ENCODE data around the gene CNTN2.

Gene CNTN2, protein sequence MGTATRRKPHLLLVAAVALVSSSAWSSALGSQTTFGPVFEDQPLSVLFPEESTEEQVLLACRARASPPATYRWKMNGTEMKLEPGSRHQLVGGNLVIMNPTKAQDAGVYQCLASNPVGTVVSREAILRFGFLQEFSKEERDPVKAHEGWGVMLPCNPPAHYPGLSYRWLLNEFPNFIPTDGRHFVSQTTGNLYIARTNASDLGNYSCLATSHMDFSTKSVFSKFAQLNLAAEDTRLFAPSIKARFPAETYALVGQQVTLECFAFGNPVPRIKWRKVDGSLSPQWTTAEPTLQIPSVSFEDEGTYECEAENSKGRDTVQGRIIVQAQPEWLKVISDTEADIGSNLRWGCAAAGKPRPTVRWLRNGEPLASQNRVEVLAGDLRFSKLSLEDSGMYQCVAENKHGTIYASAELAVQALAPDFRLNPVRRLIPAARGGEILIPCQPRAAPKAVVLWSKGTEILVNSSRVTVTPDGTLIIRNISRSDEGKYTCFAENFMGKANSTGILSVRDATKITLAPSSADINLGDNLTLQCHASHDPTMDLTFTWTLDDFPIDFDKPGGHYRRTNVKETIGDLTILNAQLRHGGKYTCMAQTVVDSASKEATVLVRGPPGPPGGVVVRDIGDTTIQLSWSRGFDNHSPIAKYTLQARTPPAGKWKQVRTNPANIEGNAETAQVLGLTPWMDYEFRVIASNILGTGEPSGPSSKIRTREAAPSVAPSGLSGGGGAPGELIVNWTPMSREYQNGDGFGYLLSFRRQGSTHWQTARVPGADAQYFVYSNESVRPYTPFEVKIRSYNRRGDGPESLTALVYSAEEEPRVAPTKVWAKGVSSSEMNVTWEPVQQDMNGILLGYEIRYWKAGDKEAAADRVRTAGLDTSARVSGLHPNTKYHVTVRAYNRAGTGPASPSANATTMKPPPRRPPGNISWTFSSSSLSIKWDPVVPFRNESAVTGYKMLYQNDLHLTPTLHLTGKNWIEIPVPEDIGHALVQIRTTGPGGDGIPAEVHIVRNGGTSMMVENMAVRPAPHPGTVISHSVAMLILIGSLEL

DNA sequence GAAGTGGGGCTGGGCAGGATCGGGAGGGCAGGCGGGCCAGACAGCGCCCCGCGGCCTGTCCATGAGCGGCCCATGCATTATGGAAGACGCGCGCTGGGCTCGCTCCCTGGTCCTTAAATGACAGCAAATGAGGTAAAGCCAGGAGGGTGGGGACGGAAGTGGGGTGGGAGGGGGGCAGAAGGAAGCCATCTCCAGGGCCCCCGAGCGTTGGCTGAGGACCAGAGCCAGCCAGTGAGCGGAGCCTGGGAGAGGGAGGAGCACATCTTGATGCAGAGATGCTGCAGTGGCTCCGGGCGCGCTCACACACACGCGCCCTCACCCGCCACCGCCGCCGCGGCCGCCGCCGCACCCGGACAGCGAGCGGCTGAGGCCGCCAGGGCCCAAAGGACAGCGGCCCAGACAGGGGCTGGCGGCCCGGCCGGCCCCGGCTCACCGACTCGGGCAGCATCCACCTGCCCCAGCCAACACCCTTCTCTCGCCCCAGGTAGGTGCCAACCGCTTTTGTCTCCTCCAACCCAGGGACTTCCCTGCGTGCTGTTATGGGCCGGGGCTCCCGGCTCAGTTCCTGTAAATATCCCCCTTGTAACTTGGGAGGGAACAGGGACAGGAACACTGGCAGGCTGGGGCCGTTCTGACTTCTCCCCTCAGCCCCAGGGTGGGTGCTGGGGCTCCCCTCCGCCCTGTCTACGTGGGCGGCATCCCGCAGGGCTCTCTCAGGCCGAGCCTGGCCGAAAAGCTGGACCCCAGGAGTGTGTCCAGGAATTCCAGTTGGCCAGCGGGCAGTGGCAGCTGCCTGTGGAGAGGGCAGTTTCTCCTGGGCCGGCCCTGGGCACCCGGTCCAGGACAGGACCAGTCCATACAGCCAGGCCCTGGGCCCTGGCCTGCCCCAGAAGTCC lies at the start of gene CNTN2:
Gene CNTN2 (plus strand): TSS at position 302 of the 896 bp plus-strand sequence. CDS start 9,974 bp downstream, outside the sequence.
- no peak for DNase-seq

DNA sequence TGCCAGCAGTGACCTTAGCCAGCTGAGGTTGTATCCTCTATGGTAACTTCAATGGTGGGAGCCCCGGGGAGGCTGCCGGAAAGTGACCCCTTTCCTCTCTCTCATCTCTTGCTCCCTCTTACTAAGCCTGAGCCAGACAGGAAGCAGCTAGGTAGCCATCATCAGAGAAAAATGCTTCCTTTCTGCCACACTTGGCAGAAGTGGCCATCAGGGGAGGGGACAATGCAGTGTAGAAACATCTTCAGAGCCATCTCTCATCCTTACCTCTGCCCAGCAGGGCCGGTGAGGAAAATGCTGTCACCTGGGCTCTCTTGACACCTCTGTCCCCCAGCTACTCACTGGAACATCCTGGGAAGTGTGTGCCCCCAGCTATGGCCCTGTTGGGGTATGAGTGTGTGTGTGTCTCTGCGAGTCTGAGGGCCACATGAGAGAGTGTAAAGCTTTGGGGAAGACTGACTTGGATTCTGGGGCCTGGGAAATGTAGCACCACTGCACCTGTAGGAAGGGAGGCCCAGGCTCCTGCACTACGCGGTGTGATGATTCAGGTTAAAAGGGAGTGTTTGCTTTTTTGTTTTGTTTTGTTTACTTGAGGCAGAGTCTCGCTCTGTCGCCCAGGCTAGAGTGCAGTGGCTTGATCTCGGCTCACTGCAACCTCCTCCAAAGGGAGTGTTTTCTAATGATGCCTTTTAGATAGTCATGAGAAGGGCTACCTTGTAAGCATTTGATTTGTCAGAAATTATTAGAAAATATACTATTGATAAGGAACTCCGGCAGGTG lies 48.7 kb upstream of the CNTN2 start:
- DNase-seq: peak; percentile 8

DNA sequence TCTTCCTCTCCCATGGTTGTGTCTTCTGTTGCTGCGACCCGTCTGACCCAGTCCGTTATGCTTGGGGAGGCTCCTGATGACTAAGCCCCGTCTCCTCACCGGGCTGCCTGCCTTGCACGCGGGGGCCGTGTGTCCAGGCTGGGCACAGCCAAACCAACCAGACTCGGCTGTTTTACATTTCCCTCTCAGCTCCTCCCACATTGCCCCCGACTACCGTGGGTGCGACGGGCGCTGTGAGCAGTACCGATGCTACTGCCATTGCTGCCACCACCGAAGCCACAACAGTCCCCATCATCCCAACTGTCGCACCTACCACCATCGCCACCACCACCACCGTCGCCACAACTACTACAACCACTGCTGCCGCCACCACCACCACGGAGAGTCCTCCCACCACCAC lies 46.0 kb upstream of the CNTN2 start:
- DNase-seq: no peak

DNA sequence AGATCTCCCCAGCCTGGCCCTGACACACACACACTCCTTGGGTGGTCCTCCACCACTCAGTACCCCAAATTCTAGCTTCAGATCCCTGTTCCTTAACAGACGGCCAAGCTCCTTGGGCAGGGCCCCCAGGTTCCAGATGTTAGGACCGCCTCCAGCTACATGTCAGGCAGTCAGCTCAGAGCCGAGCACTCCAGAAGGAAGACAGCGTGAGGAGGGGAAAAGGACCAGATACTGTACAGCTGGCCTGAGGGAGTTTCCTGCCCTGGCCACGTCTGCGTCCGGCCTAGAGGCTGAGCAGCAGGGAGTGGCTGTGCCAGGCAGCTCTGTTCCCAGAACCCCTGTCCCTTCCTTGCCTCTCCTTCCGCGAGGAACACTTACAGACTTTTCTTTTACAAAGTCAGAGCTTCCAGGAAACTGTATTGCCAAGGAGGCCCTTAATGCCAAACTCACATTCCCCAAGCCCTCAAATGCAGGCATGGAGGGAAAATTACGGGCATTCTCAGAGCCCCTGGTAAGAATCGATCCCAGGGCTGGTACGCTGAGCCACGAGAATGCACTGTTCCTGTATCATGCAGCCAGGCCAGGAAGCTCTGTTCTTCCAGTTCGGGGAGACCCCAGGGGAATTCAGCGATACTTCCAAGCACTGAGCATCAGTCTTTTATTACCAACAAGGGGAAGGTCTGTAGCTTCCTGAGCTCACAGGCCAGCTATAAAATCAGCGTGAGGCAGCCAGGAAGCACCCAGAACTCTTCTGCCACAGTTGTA lies 45.2 kb upstream of the CNTN2 start:
- no peak for DNase-seq

DNA sequence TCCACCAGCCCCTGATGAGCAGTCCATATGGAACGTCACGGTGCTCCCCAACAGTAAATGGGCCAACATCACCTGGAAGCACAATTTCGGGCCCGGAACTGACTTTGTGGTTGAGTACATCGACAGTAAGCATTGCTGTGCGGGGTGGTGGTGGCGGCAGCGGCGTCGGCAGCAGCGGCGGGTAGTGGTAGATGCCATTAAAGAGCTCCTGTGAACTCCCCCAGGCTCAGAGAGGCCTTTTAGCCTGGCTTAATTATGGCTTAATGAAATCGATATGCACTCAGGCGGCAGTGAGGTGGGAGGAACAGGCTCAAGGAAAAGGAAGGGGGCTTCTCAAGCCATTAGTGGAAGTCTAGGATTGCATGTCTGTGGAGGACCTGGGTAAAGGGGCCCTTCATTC lies 41.9 kb upstream of the CNTN2 start:
- no peak for DNase-seq

DNA sequence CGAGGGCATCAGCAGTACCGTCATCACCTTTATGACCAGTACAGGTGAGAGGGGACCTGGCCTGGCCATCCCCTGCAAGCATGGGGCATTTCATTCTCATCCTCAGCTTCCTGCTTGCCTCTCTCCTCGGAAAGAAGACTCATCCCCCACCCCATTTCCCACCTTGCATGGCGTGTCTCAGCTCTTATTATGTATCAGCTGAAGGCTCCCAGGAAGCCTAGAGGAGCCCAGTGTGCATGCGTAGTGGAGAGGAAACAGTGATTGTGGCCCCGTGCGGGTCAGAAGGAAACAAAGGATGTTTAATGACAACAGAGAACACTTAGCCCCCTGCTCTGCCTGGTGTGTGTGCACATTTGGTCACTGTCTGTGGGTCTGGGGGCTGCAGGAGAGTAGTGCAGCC lies 40.3 kb upstream of the CNTN2 start:
- no peak for DNase-seq

DNA sequence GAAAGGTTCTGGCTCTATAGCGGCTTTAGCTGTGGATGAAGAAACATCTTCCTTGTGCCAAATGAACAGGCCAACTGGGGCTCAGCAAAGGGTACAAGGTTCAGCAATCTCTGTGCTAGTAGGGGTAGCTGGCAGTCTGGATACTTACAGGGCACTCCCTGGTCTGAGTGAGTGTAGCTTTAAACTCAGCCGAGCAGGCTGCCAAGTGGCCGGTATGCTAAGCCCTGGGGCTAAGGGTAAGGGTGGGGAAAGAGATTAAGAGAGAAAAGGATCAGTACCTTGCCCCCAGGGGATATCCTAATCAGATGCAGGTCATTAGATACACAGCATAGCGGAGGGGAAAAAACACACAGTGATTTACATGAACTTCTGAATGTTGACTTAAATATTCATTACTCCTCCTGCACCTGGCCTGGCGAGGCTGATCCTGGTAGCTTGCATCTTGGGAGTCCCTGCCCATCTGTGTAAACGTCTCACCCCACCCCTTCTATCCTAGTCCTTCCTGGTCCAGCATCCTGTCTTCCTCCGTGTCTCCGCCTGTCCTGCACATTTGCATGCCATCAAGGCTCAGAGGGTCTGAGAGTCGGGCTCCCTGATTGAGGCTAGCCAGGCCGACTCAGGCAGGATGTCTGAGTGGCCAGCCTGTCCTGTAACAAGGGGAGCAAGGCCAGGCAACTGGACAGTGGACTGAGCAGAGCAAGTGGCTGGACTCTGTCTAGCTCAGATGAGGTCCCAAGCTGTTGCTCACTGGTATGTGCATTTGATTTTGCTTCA lies 39.5 kb upstream of the CNTN2 start:
- DNase-seq: no peak

DNA sequence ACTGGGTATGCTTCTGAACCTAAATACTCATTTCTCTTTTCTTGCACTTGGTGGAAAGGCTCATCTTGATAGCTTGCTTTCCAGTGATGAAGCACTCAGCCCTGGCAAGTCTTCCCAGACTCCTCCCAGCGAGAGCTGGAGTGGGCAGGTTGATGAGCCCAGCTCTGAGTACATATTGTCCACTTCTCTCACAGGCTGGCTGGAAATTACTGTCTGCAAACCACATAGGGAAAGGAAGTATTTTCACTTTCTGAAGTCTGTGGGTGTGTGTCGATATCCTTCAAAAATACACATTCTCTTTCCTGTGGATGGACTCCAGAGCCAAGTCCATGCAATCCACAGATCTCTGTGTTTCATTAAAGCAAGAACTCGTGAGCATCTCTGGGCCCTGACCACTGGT lies 38.7 kb upstream of the CNTN2 start:
- no peak for DNase-seq

DNA sequence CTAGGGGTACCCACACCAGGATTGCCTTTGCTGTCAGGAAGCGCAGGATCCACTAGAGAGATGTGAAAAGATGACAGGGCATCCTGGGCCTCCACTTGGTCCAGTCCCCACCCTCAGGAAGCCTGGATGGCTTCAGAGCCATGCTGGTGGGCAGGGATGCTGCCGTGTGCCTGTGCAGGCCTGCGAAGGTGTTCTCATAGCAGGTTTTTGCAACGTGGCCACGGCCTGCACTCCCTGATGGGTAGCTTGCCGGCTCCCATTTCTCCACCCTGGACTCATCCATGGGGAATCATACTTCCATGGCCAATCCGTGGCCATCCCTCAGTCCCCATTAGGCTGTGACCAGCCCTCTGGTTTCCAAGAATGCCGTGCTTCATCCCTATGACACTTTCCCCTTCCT lies 34.1 kb upstream of the CNTN2 start:
- no peak for DNase-seq

DNA sequence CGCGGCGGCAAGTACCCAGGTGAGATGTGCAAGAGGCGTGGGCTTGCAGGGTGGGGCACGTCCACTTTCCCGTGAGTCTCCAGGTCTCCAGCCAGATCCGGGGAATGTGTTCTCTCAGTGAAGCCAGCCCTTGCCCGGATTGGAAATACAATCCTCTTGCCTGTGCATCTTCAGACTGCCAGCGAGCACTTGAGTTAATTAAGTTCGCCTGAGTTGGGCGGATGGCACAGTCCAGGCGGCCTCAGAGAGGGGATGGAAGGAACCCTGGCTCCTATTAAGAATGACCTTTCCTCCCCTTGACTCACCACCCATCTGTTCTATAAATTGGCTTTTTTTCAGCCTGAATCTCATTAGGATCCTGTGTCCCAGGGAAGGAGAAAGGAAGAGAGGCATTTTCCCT lies 33.3 kb upstream of the CNTN2 start:
- no peak for DNase-seq

DNA sequence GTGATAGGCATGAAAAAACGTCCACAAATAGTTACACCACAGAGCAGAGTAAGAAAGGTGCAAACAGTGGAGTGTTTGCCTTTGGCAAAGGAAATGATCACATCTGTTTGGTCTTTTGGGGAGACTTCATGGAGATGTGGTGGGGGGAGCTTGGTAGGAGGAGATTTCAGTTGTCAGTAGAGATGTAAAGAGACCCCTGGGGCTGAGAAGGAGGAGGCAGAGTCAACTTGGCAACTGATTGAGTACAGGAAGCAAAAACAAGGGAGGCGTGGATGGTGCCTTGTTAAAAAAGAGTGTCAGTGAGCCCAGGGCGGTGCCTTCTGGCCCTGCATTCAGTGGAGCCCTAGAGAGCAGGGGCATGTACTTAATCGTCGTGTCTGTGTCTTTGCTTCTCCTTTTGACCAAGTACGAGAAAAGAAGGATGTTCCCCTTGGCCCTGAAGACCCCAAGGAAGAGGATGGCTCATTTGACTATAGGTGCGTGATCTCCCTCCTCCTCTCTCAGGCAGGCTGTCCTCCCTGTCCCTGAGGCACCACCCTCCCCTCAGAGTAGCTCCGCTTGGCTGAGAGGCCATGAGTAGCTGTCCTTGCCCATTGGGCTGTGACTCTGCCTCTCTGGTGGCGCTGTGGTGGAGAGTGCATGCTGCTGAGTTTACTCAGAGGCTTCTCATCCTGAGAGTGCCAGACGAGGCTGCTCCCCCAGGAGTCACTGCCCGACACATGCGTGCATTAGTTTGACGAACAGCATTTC lies 30.4 kb upstream of the CNTN2 start:
- no peak for DNase-seq

DNA sequence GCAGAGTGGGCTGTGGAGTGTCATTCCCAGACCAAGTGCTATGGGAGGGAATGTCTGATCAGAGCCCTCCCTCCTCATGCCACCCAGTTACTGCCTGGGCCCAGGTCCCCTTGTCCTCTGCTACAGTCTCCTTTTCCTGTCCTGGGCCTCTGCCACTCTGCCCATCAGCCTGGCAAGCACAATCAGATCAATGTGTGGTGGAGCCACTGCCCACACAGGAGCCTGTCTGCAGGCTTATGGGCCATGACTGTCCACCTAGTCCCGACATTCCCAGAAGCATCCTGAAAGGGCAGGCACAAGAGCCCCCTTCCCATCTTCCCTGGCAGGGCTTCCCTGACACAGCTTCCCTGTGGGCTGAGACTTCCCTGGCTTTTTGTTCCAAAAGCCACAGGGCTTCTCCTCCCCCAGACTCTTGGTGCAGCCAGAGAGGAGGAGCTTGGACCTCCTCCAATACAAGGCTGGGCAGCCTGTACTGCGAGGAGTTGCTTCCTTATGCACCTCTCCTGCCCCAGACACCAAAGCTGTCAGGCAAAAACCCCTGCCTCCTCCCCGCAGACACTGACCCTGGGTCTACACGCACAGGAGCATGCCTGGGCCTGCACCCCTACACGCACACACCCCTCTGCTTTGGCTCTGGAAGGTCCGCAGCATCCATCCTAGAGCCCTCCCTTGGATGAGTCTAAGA lies 29.2 kb upstream of the CNTN2 start:
- DNase-seq: peak; percentile 44

DNA sequence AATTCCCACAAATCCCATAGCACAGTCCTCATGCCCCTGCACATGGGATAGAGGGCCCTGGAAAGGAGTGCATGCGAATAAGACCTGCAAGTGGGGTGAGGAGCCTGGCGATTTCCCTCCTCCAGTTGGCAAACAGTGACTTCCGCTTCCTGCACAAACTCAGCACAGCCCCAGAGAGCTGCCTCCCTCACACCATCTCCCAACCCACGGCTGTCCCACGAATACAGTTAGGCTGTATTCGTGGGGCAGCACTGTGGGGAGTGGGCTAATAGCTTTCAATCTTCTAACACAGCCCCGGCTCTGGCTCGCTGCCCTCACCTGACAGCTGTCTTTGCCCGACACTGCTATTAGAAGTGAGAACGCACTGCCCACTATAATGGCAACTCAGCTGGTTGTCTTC lies 28.2 kb upstream of the CNTN2 start:
- no peak for DNase-seq

DNA sequence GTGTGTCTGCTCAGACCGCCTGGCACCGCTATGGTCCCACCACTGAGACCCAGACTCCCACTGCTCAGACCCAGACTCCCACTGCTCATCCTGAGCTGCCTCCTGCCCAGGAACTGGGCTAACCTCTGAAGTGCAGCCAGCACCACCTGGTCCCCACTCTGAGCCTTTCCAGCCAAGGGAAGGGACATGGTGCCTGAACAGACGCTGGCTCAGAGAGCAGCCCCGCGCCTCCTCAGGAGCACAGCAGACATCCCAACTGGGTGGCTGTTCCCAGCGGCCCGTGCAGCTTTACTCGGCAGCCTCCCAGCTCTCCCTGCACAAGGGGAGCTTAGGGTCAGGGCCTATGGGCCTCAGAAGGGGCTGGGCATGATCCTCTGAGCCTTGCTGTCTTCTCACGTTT lies 27.8 kb upstream of the CNTN2 start:
- DNase-seq: no peak

DNA sequence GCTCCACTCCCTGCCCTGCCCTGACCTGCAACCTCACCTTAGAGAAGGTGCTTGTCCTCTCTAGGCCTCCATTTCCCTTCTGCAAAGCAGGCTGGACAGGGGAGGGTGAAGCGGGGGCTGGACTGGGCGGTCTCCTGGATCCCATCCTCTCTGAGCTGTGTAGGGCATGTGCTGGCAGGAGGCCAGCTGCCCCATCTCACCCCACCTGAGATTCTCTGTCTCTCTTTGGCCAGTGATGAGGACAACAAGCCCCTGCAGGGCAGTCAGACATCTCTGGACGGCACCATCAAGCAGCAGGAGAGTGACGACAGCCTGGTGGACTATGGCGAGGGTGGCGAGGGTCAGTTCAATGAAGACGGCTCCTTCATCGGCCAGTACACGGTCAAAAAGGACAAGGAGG lies 26.9 kb upstream of the CNTN2 start:
- no peak for DNase-seq

DNA sequence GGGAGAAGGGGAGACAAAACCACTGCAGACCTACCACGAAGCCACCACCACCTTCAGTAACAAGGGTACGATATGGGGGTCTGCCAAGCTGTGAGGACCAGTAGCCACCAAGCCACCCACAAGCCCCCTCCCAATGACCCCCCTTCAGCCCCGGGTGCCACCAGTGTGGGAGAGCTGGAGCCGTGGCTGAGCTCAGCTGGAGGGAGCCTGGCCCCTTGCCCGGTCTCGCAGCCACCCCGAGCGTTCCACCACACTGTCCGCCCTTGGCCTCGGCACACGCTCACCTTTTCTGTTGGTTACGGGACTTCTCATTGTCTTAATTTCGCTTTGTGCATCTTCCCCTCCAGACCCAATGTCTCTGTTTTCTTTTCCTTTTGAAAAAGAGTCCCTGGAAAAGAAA lies 26.4 kb upstream of the CNTN2 start:
- no peak for DNase-seq

DNA sequence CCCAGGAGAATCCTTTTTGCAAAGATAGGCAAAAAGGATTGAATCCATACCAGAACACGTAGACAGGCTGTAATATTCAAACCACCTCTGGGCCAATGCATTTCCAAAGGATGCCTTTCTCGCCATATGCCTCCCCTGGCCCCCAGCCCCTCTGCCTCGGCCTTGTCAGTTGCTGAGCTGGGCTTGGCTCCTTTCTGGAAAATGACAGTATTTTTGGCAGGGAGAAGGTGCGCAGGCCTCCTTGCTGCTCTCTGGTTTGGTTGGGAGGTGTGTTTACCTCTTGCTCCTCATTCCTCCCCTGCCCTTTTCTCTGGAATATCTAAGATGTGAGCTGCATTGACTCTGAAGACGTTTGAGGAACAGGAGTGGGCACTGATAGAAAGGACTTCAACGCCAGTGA lies 26.0 kb upstream of the CNTN2 start:
- no peak for DNase-seq

DNA sequence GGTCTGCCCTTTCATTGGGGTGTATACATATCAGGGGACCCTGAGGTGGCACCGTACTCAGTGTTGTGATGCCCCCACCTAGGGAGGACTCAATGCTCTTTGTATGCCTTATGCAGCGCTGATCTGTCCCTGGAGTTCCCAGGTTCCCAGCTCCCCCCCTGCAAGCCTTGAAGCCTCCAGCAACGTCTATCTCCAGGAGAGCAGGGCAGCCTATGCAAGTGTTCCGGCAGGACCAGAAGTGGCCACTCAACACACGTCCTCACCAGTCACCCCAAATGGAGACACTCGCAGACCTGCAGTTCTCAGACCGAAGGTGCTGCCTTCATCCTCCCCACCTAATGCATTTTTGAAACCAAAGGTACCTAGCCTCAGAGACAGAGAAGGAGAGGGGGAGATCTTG lies 25.2 kb upstream of the CNTN2 start:
- DNase-seq: no peak

DNA sequence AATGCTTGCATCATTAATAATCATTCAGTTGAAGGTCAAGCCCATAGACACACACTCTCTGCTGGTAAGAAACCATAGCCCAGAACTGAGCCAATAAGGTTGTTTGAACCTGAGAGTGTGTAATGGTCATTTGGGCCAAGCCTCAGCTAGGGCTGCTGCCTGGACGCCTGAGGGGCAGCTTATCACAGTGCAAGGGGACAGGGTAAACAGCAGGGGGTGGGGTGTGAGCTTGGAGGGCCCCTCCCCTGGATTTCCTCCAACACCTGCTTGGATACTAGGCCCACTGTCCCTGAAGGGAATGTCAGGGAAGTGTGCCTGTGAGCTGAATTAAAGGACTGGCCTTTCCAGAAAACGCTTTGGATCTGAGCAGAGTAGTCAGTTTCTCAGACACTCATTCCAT lies 24.6 kb upstream of the CNTN2 start:
- no peak for DNase-seq

All from fibroblast of upper back skin (primary cell).